ENCODE measurements around the gene ADGRL3.
"Not testable (repeated sequence)": the region's sequence is repeated elsewhere in the genome, so short reads cannot be mapped to it uniquely, and the experiment has no call there.

ADGRL3 gene

GRCh38 chr4:61468024-61468720 is 268.0 kb downstream of the ADGRL3 start:
- Mint-ChIP-seq H3K4me3 (no peak overlapping the region), H3K27me3 (no peaks in the 10 kb centered on the region), H3K27ac (no peak overlapping the region), H3K4me1 (ENCODE audit: low read depth) (no peaks in the 10 kb centered on the region), H3K9me3 (peaks cover 3% of the 10 kb centered on the region), H3K36me3 (ENCODE audit: low read depth) (no peaks in the 10 kb centered on the region)

- no peak overlapping the region for H3K4me3 Mint-ChIP-seq
- H3K9me3 Mint-ChIP-seq, result peaks cover 3% of the 10 kb centered on the region
- no peaks in the 10 kb centered on the region for H3K27me3 Mint-ChIP-seq
- no peaks in the 10 kb centered on the region for H3K36me3 Mint-ChIP-seq (ENCODE audit: low read depth)
- no peak overlapping the region for H3K27ac Mint-ChIP-seq
- H3K4me1 Mint-ChIP-seq (ENCODE audit: low read depth), result no peaks in the 10 kb centered on the region
Measured at GRCh38 chr4:61473306-61473705, 273.2 kb downstream of the ADGRL3 start.

- Mint-ChIP-seq H3K36me3 (ENCODE audit: low read depth) (no peaks in the 10 kb centered on the region), H3K27me3 (no peaks in the 10 kb centered on the region), H3K4me3 (no peak overlapping the region), H3K9me3 (peaks cover 4% of the 10 kb centered on the region), H3K4me1 (ENCODE audit: low read depth) (no peaks in the 10 kb centered on the region), H3K27ac (no peak overlapping the region)
Measured at GRCh38 chr4:61478340-61478739, 278.2 kb downstream of the ADGRL3 start.

GRCh38 chr4:61485056-61485455 is 284.9 kb downstream of the ADGRL3 start:
- Mint-ChIP-seq H3K4me1 (ENCODE audit: low read depth) (no peaks in the 10 kb centered on the region), H3K27me3 (no peaks in the 10 kb centered on the region), H3K36me3 (ENCODE audit: low read depth) (no peaks in the 10 kb centered on the region), H3K27ac (no peak overlapping the region), H3K9me3 (peaks cover 16% of the 10 kb centered on the region), H3K4me3 (no peak overlapping the region)

GRCh38 chr4:61489927-61490326 is 289.8 kb downstream of the ADGRL3 start:
- Mint-ChIP-seq H3K36me3 (ENCODE audit: low read depth) (no peaks in the 10 kb centered on the region), H3K9me3 (peaks cover 21% of the 10 kb centered on the region), H3K4me1 (ENCODE audit: low read depth) (no peaks in the 10 kb centered on the region), H3K27me3 (no peaks in the 10 kb centered on the region), H3K27ac (no peak overlapping the region), H3K4me3 (no peak overlapping the region)

GRCh38 chr4:61493041-61493440 is 292.9 kb downstream of the ADGRL3 start:
- no peak overlapping the region for H3K4me3 Mint-ChIP-seq
- H3K36me3 Mint-ChIP-seq (ENCODE audit: low read depth), result no peaks in the 10 kb centered on the region
- H3K27ac Mint-ChIP-seq, result no peak overlapping the region
- peaks cover 20% of the 10 kb centered on the region for H3K9me3 Mint-ChIP-seq
- no peaks in the 10 kb centered on the region for H3K27me3 Mint-ChIP-seq
- no peaks in the 10 kb centered on the region for H3K4me1 Mint-ChIP-seq (ENCODE audit: low read depth)

GRCh38 chr4:61493470-61493869 is 293.3 kb downstream of the ADGRL3 start:
- H3K27ac Mint-ChIP-seq, result no peak overlapping the region
- peaks cover 18% of the 10 kb centered on the region for H3K9me3 Mint-ChIP-seq
- H3K36me3 Mint-ChIP-seq (ENCODE audit: low read depth), result no peaks in the 10 kb centered on the region
- H3K4me3 Mint-ChIP-seq, result no peak overlapping the region
- no peaks in the 10 kb centered on the region for H3K4me1 Mint-ChIP-seq (ENCODE audit: low read depth)
- no peaks in the 10 kb centered on the region for H3K27me3 Mint-ChIP-seq

GRCh38 chr4:61500883-61501282 is 300.8 kb downstream of the ADGRL3 start:
- Mint-ChIP-seq H3K4me3 (no peak overlapping the region), H3K27ac (no peak overlapping the region), H3K4me1 (ENCODE audit: low read depth) (no peaks in the 10 kb centered on the region), H3K9me3 (no peaks in the 10 kb centered on the region), H3K36me3 (ENCODE audit: low read depth) (no peaks in the 10 kb centered on the region), H3K27me3 (no peaks in the 10 kb centered on the region)

- no peaks in the 10 kb centered on the region for H3K4me1 Mint-ChIP-seq (ENCODE audit: low read depth)
- no peaks in the 10 kb centered on the region for H3K27me3 Mint-ChIP-seq
- H3K9me3 Mint-ChIP-seq, result no peaks in the 10 kb centered on the region
- no peak overlapping the region for H3K27ac Mint-ChIP-seq
- no peak overlapping the region for H3K4me3 Mint-ChIP-seq
- no peaks in the 10 kb centered on the region for H3K36me3 Mint-ChIP-seq (ENCODE audit: low read depth)
Measured at GRCh38 chr4:61501812-61502211, 301.7 kb downstream of the ADGRL3 start.

GRCh38 chr4:61505773-61506685 is 305.9 kb downstream of the ADGRL3 start:
- Mint-ChIP-seq H3K4me3 (no peak overlapping the region), H3K9me3 (peaks cover 3% of the 10 kb centered on the region), H3K27ac (no peak overlapping the region), H3K36me3 (ENCODE audit: low read depth) (no peaks in the 10 kb centered on the region), H3K4me1 (ENCODE audit: low read depth) (no peaks in the 10 kb centered on the region), H3K27me3 (no peaks in the 10 kb centered on the region)

GRCh38 chr4:61507091-61507490 is 307.0 kb downstream of the ADGRL3 start:
- H3K27ac Mint-ChIP-seq, result no peak overlapping the region
- H3K9me3 Mint-ChIP-seq, result peaks cover 3% of the 10 kb centered on the region
- H3K36me3 Mint-ChIP-seq (ENCODE audit: low read depth), result no peaks in the 10 kb centered on the region
- no peaks in the 10 kb centered on the region for H3K27me3 Mint-ChIP-seq
- no peaks in the 10 kb centered on the region for H3K4me1 Mint-ChIP-seq (ENCODE audit: low read depth)
- no peak overlapping the region for H3K4me3 Mint-ChIP-seq

- H3K36me3 Mint-ChIP-seq (ENCODE audit: low read depth); H3K4me3 Mint-ChIP-seq; H3K4me1 Mint-ChIP-seq (ENCODE audit: low read depth); H3K9me3 Mint-ChIP-seq; H3K27me3 Mint-ChIP-seq; H3K27ac Mint-ChIP-seq: not testable (repeated sequence)
Measured at GRCh38 chr4:61509721-61510241, 309.7 kb downstream of the ADGRL3 start.

- no peaks in the 10 kb centered on the region for H3K4me1 Mint-ChIP-seq (ENCODE audit: low read depth)
- no peak overlapping the region for H3K4me3 Mint-ChIP-seq
- peaks cover 3% of the 10 kb centered on the region for H3K9me3 Mint-ChIP-seq
- H3K27ac Mint-ChIP-seq, result no peak overlapping the region
- no peaks in the 10 kb centered on the region for H3K27me3 Mint-ChIP-seq
- no peaks in the 10 kb centered on the region for H3K36me3 Mint-ChIP-seq (ENCODE audit: low read depth)
Measured at GRCh38 chr4:61511716-61512488, 311.8 kb downstream of the ADGRL3 start.

- H3K9me3 Mint-ChIP-seq, result no peaks in the 10 kb centered on the region
- H3K4me1 Mint-ChIP-seq (ENCODE audit: low read depth), result no peaks in the 10 kb centered on the region
- no peaks in the 10 kb centered on the region for H3K27me3 Mint-ChIP-seq
- H3K36me3 Mint-ChIP-seq (ENCODE audit: low read depth), result no peaks in the 10 kb centered on the region
- no peak overlapping the region for H3K27ac Mint-ChIP-seq
- H3K4me3 Mint-ChIP-seq, result no peak overlapping the region
Measured at GRCh38 chr4:61514991-61515390, 314.9 kb downstream of the ADGRL3 start.

- Mint-ChIP-seq H3K4me1 (ENCODE audit: low read depth) (no peaks in the 10 kb centered on the region), H3K36me3 (ENCODE audit: low read depth) (no peaks in the 10 kb centered on the region), H3K27me3 (no peaks in the 10 kb centered on the region), H3K9me3 (peaks cover 3% of the 10 kb centered on the region), H3K4me3 (no peak overlapping the region), H3K27ac (no peak overlapping the region)
Measured at GRCh38 chr4:61517144-61517543, 317.0 kb downstream of the ADGRL3 start.

Measured in stimulated activated naive CD8-positive, alpha-beta T cell treated with anti-CD3 and anti-CD28 coated beads, Interleukin-15, Interleukin-2, amounts not matched to agents 100 ng/mL and 50 ng/mL, for 24 hours (primary cell).